Neural progenitor cell (in vitro differentiated cells): ENCODE data around the gene ACAN. TPM values are rescaled to one million over a fixed set of nuclear protein-coding genes. Genes with fewer than 3 reads are reported as not detected.

Source experiments
- DNase-seq: peaks from one replicate; pipeline ENCODE4 v3.0.0-alpha.2; 2016; ENCODE audit warnings: low spot score
- H2AFZ ChIP-seq: fragments of 200-600 bp; sonication (generic); replicated peaks from 2 replicates; pipeline ENCODE4 v1.6.1; 2016; ENCODE audit warnings: antibody characterized with exemption
- H3F3A ChIP-seq: fragments of 200-600 bp; sonication (generic); 2 replicates; pipeline ENCODE4 v1.6.1; 2016; ENCODE audit warnings: antibody characterized with exemption, low read depth
- H3K27ac ChIP-seq: fragments of 200-600 bp; sonication (generic); 2 replicates; pipeline ENCODE4 v1.5.1; 2016; ENCODE audit warnings: mild to moderate bottlenecking
- H3K27me3 ChIP-seq: fragments of 200-600 bp; sonication (generic); 2 replicates; pipeline ENCODE4 v1.6.1; 2016; ENCODE audit warnings: mild to moderate bottlenecking, moderate library complexity
- H3K36me3 ChIP-seq: fragments of 200-600 bp; sonication (generic); 2 replicates; pipeline ENCODE4 v1.5.1; 2016
- H3K4me1 ChIP-seq: fragments of 200-600 bp; sonication (generic); 2 replicates; pipeline ENCODE4 v1.6.1; 2016; ENCODE audit warnings: mixed run types
- H3K4me2 ChIP-seq: fragments of 200-600 bp; sonication (generic); 2 replicates; pipeline ENCODE4 v1.6.1; 2016
- H3K4me3 ChIP-seq: fragments of 200-600 bp; sonication (generic); 2 replicates; pipeline ENCODE4 v1.5.1; 2016
- H3K79me2 ChIP-seq: fragments of 200-600 bp; sonication (generic); 2 replicates; pipeline ENCODE4 v1.6.1; 2016; ENCODE audit warnings: low read depth
- H3K9ac ChIP-seq: fragments of 200-600 bp; sonication (generic); 2 replicates; pipeline ENCODE4 v1.6.1; 2016
- H3K9me3 ChIP-seq: fragments of 200-600 bp; sonication (generic); 2 replicates; pipeline ENCODE4 v1.5.1; 2016; ENCODE audit warnings: low read depth
- H4K20me1 ChIP-seq: fragments of 200-600 bp; sonication (generic); 2 replicates; pipeline ENCODE4 v1.6.1; 2016; ENCODE audit warnings: low read depth
- H3K27ac Mint-ChIP-seq: 3 replicates; pipeline ENCODE4 v1.8.0; 2021; ENCODE audit warnings: mixed read lengths
- H3K27me3 Mint-ChIP-seq: 2 replicates; pipeline ENCODE4 v1.8.0; 2022; ENCODE audit warnings: low read depth, mild to moderate bottlenecking, inconsistent platforms, moderate library complexity, mixed read lengths; ENCODE audit not compliant: insufficient read depth
- H3K36me3 Mint-ChIP-seq: 3 replicates; pipeline ENCODE4 v1.8.0; 2021; ENCODE audit warnings: mixed read lengths
- H3K4me1 Mint-ChIP-seq: 3 replicates; pipeline ENCODE4 v1.8.0; 2021; ENCODE audit warnings: mixed read lengths
- H3K4me3 Mint-ChIP-seq: 3 replicates; pipeline ENCODE4 v1.8.0; 2021; ENCODE audit warnings: mild to moderate bottlenecking, moderate library complexity, mixed read lengths
- H3K9me3 Mint-ChIP-seq: 3 replicates; pipeline ENCODE4 v1.8.0; 2020; ENCODE audit warnings: mixed read lengths
- EZH2 ChIP-seq: fragments of 200-600 bp; sonication (generic); IDR thresholded peaks from 2 replicates; pipeline ENCODE4 v1.6.1; 2017; ENCODE audit warnings: antibody characterized with exemption, mild to moderate bottlenecking, moderate library complexity
- EZH2phosphoT487 ChIP-seq: fragments of 200-600 bp; sonication (generic); IDR thresholded peaks from 2 replicates; pipeline ENCODE4 v1.6.1; 2017; ENCODE audit warnings: antibody characterized with exemption
- total RNA-seq: library from RNA; depleted of rRNA; stranded (reverse); fragments of >200 nt; gene quantifications from 2 replicates; pipeline ENCODE4 v1.2.3, GENCODE V29; 2015; ENCODE audit warnings: low replicate concordance
- TF ChIP-seq, protein P1 (sequence below): fragments of 200-600 bp; sonication (generic); IDR thresholded peaks from 2 replicates; pipeline ENCODE4 v1.5.1; 2017; ENCODE audit warnings: antibody characterized with exemption, mild to moderate bottlenecking

The ACAN gene
- total RNA-seq, 1 donor from 2014 or later = 0.06 TPM

DNA sequence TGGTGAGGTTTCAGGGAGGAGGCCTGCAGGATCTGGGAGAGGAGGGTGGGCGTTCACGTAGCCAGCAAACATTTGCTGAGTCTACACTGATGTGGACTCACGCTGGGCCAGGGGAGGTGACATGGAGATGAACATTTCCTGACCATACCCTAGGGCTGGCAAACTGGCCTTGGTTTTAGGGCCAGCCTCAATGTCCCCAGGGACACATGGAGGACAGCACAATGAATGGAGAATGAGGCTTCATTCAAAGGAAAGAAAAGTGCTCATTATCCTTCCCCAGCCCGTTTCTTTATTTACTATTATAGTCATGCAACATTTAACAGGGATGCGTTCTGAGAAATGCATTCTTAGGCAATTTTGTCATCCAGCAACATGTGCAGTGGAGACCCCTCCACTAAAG lies 26.8 kb downstream of the ACAN start:
- Mint-ChIP-seq H3K9me3 (no peaks in the 10 kb centered on the region), H3K4me1 (peaks cover 5% of the 10 kb centered on the region), H3K27ac (no peak overlapping the region), H3K36me3 (no peaks in the 10 kb centered on the region), H3K4me3 (no peak overlapping the region), H3K27me3 (peaks cover 5% of the 10 kb centered on the region)
- no peaks in the 10 kb centered on the region for H3K9me3 ChIP-seq
- H3K4me1 ChIP-seq = no peaks in the 10 kb centered on the region
- TF ChIP-seq EZH2 (no peak), EZH2phosphoT487 (no peak)
- TF ChIP-seq, protein P1, sequence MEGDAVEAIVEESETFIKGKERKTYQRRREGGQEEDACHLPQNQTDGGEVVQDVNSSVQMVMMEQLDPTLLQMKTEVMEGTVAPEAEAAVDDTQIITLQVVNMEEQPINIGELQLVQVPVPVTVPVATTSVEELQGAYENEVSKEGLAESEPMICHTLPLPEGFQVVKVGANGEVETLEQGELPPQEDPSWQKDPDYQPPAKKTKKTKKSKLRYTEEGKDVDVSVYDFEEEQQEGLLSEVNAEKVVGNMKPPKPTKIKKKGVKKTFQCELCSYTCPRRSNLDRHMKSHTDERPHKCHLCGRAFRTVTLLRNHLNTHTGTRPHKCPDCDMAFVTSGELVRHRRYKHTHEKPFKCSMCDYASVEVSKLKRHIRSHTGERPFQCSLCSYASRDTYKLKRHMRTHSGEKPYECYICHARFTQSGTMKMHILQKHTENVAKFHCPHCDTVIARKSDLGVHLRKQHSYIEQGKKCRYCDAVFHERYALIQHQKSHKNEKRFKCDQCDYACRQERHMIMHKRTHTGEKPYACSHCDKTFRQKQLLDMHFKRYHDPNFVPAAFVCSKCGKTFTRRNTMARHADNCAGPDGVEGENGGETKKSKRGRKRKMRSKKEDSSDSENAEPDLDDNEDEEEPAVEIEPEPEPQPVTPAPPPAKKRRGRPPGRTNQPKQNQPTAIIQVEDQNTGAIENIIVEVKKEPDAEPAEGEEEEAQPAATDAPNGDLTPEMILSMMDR = no peak
- H4K20me1 ChIP-seq = no peaks in the 10 kb centered on the region
- H3K36me3 ChIP-seq = no peaks in the 10 kb centered on the region
- H3K9ac ChIP-seq = no peak overlapping the region
- no peak overlapping the region for H3K4me3 ChIP-seq
- no peak for DNase-seq
- no peak overlapping the region for H3K27ac ChIP-seq
- H3K79me2 ChIP-seq = no peaks in the 10 kb centered on the region
- no peaks in the 10 kb centered on the region for H3K27me3 ChIP-seq
- no peak overlapping the region for H2AFZ ChIP-seq
- no peak overlapping the region for H3K4me2 ChIP-seq
- H3F3A ChIP-seq = no peaks in the 10 kb centered on the region

GRCh38 chr15:88832820-88833730 lies 29.8 kb downstream of the ACAN start:
- no peaks in the 10 kb centered on the region for H3K9me3 Mint-ChIP-seq
- H3K4me3 ChIP-seq = no peak overlapping the region
- H3K79me2 ChIP-seq = no peaks in the 10 kb centered on the region
- H3K27ac ChIP-seq = no peak overlapping the region
- H3K4me1 Mint-ChIP-seq = peaks cover 9% of the 10 kb centered on the region
- DNase-seq = no peak
- H3K9ac ChIP-seq = no peak overlapping the region
- no peak overlapping the region for H3K4me3 Mint-ChIP-seq
- no peak overlapping the region for H2AFZ ChIP-seq
- no peaks in the 10 kb centered on the region for H3K9me3 ChIP-seq
- peaks cover 2% of the 10 kb centered on the region for H3K27me3 Mint-ChIP-seq
- H4K20me1 ChIP-seq = no peaks in the 10 kb centered on the region
- no peaks in the 10 kb centered on the region for H3F3A ChIP-seq
- H3K4me1 ChIP-seq = no peaks in the 10 kb centered on the region
- no peaks in the 10 kb centered on the region for H3K36me3 ChIP-seq
- H3K27me3 ChIP-seq = no peaks in the 10 kb centered on the region
- TF ChIP-seq EZH2phosphoT487 (no peak), EZH2 (no peak)
- TF ChIP-seq, protein P1 = no peak
- no peak overlapping the region for H3K4me2 ChIP-seq
- H3K27ac Mint-ChIP-seq = no peak overlapping the region
- H3K36me3 Mint-ChIP-seq = no peaks in the 10 kb centered on the region

- H3K79me2 ChIP-seq = no peaks in the 10 kb centered on the region
- H3K4me3 ChIP-seq = no peak overlapping the region
- no peaks in the 10 kb centered on the region for H3K9me3 ChIP-seq
- H3K27ac ChIP-seq = no peak overlapping the region
- H3K9ac ChIP-seq = no peak overlapping the region
- H3K27ac Mint-ChIP-seq = no peak overlapping the region
- TF ChIP-seq, protein P1 = no peak
- H4K20me1 ChIP-seq = no peaks in the 10 kb centered on the region
- H3K4me1 Mint-ChIP-seq = peaks cover 9% of the 10 kb centered on the region
- no peaks in the 10 kb centered on the region for H3K4me1 ChIP-seq
- no peaks in the 10 kb centered on the region for H3K36me3 ChIP-seq
- no peak overlapping the region for H3K4me2 ChIP-seq
- no peaks in the 10 kb centered on the region for H3K9me3 Mint-ChIP-seq
- no peaks in the 10 kb centered on the region for H3K27me3 ChIP-seq
- DNase-seq = no peak
- H2AFZ ChIP-seq = no peak overlapping the region
- H3F3A ChIP-seq = no peaks in the 10 kb centered on the region
- peaks cover 2% of the 10 kb centered on the region for H3K27me3 Mint-ChIP-seq
- no peak overlapping the region for H3K4me3 Mint-ChIP-seq
- H3K36me3 Mint-ChIP-seq = no peaks in the 10 kb centered on the region
Measured at GRCh38 chr15:88833731-88834100, 30.5 kb downstream of the ACAN start.
